H1 (cell line): Measurements from ENCODE around the gene GNG13.

Experiments
- GABPA ChIP-seq: IDR thresholded peaks from 2 replicates; pipeline ENCODE4 v1.6.1; 2011; ENCODE audit warnings: mild to moderate bottlenecking, low read length, moderate library complexity, borderline replicate concordance; ENCODE audit not compliant: insufficient read depth
- HDAC2 ChIP-seq, 2 experiments: fragments of 300-600 bp in 1 of 2; sonication (generic) in 1 of 2; IDR thresholded peaks; 2 replicates each; pipeline ENCODE4 v1.6.1; 2011 to 2012; ENCODE audit warnings: low read depth in 2 of 2, low read length in 2 of 2, mild to moderate bottlenecking in 2 of 2, moderate library complexity in 2 of 2, borderline replicate concordance in 1 of 2, inconsistent platforms in 1 of 2

- TF ChIP-seq HDAC2 (IDR thresholded peaks at IDR 0.05; ENCODE audit: borderline replicate concordance in 1 of 2, low read depth in 2 of 2, low read length in 2 of 2), result no peak
- TF ChIP-seq GABPA, result no peak
Observed at GRCh38 chr16:822909-823297, 22.4 kb upstream of the GNG13 start.
